Chondrocyte (in vitro differentiated cells): ENCODE measurements around the gene FUBP3. TPM values are rescaled to one million over a fixed set of nuclear protein-coding genes. Genes with fewer than 3 reads are reported as not detected.

ENCODE experiments used
- DNase-seq: peaks from one replicate; pipeline ENCODE4 v3.0.0; 2021; ENCODE audit warnings: mixed read lengths, low spot score
- H3K27ac Mint-ChIP-seq: one replicate; pipeline ENCODE4 v1.8.0; 2021; ENCODE audit warnings: mild to moderate bottlenecking, moderate library complexity, mixed read lengths; ENCODE audit not compliant: unreplicated experiment
- H3K27me3 Mint-ChIP-seq: 2 replicates; pipeline ENCODE4 v1.8.0; 2021; ENCODE audit warnings: low read depth, mixed read lengths
- H3K36me3 Mint-ChIP-seq: 2 replicates; pipeline ENCODE4 v1.8.0; 2021; ENCODE audit warnings: low read depth, mixed read lengths
- H3K4me1 Mint-ChIP-seq: 2 replicates; pipeline ENCODE4 v1.8.0; 2021; ENCODE audit warnings: low read depth, mild to moderate bottlenecking, mixed read lengths
- H3K4me3 Mint-ChIP-seq: one replicate; pipeline ENCODE4 v1.8.0; 2021; ENCODE audit warnings: mild to moderate bottlenecking, moderate library complexity, mixed read lengths; ENCODE audit not compliant: unreplicated experiment
- H3K9me3 Mint-ChIP-seq: 2 replicates; pipeline ENCODE4 v1.8.0; 2021; ENCODE audit warnings: low read depth, mixed read lengths
- total RNA-seq: library from RNA; stranded (reverse); gene quantifications from 3 replicates; pipeline ENCODE4 v1.2.1, GENCODE V29; 2021
- TF ChIP-seq, protein P1 (sequence below): fragments of 200-600 bp; sonication (generic); IDR thresholded peaks from 2 replicates; pipeline ENCODE4 v1.5.0; 2021; ENCODE audit warnings: antibody characterized with exemption, mild to moderate bottlenecking, moderate library complexity

The FUBP3 gene
- total RNA-seq, 1 donor from 2014 or later, result 52.8 TPM

- Mint-ChIP-seq H3K36me3 (peaks cover 22% of the 10 kb centered on the region), H3K27me3 (no peaks in the 10 kb centered on the region), H3K4me1 (peaks cover 7% of the 10 kb centered on the region), H3K4me3 (no peak overlapping the region), H3K27ac (no peak overlapping the region), H3K9me3 (no peaks in the 10 kb centered on the region)
- TF ChIP-seq, protein P1, sequence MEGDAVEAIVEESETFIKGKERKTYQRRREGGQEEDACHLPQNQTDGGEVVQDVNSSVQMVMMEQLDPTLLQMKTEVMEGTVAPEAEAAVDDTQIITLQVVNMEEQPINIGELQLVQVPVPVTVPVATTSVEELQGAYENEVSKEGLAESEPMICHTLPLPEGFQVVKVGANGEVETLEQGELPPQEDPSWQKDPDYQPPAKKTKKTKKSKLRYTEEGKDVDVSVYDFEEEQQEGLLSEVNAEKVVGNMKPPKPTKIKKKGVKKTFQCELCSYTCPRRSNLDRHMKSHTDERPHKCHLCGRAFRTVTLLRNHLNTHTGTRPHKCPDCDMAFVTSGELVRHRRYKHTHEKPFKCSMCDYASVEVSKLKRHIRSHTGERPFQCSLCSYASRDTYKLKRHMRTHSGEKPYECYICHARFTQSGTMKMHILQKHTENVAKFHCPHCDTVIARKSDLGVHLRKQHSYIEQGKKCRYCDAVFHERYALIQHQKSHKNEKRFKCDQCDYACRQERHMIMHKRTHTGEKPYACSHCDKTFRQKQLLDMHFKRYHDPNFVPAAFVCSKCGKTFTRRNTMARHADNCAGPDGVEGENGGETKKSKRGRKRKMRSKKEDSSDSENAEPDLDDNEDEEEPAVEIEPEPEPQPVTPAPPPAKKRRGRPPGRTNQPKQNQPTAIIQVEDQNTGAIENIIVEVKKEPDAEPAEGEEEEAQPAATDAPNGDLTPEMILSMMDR, result no peak
- no peak for DNase-seq
Observed at GRCh38 chr9:130610862-130611707, 31.7 kb downstream of the FUBP3 start.

- H3K36me3 Mint-ChIP-seq, result peaks cover 41% of the 10 kb centered on the region
- TF ChIP-seq, protein P1, result no peak
- no peak overlapping the region for H3K4me3 Mint-ChIP-seq
- H3K4me1 Mint-ChIP-seq, result no peaks in the 10 kb centered on the region
- no peak overlapping the region for H3K27ac Mint-ChIP-seq
- no peaks in the 10 kb centered on the region for H3K9me3 Mint-ChIP-seq
- DNase-seq, result no peak
- no peaks in the 10 kb centered on the region for H3K27me3 Mint-ChIP-seq
Observed at GRCh38 chr9:130616451-130616850, 37.1 kb downstream of the FUBP3 start.

DNA sequence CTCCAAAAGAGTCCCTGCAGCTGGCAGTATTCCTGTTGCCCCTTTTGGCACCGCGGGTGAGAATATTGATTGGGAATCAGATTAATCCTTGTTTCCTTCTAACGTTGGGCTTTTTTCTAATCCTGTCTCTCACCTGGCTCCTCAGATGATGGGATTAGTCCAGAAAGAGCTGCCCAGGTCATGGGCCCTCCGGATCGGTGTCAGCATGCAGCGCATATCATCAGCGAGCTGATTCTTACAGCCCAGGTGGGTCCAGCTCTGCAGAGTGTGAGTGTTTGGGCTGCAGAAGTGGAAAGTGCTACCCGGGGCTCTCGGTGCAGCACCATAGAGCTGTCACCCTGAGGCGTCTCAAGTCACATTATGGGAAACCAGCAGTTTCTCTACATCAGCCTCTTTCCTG, 44.1 kb downstream of the FUBP3 start:
- H3K4me1 Mint-ChIP-seq, result no peaks in the 10 kb centered on the region
- TF ChIP-seq, protein P1, result no peak
- no peak overlapping the region for H3K27ac Mint-ChIP-seq
- H3K27me3 Mint-ChIP-seq, result no peaks in the 10 kb centered on the region
- H3K4me3 Mint-ChIP-seq, result no peak overlapping the region
- peaks cover 36% of the 10 kb centered on the region for H3K36me3 Mint-ChIP-seq
- no peaks in the 10 kb centered on the region for H3K9me3 Mint-ChIP-seq
- no peak for DNase-seq

- Mint-ChIP-seq H3K36me3 (peaks cover 33% of the 10 kb centered on the region), H3K9me3 (no peaks in the 10 kb centered on the region), H3K27me3 (no peaks in the 10 kb centered on the region), H3K4me3 (no peak overlapping the region), H3K27ac (no peak overlapping the region), H3K4me1 (no peaks in the 10 kb centered on the region)
- TF ChIP-seq, protein P1, result no peak
- no peak for DNase-seq
Observed at GRCh38 chr9:130624154-130624553, 44.8 kb downstream of the FUBP3 start.

DNA sequence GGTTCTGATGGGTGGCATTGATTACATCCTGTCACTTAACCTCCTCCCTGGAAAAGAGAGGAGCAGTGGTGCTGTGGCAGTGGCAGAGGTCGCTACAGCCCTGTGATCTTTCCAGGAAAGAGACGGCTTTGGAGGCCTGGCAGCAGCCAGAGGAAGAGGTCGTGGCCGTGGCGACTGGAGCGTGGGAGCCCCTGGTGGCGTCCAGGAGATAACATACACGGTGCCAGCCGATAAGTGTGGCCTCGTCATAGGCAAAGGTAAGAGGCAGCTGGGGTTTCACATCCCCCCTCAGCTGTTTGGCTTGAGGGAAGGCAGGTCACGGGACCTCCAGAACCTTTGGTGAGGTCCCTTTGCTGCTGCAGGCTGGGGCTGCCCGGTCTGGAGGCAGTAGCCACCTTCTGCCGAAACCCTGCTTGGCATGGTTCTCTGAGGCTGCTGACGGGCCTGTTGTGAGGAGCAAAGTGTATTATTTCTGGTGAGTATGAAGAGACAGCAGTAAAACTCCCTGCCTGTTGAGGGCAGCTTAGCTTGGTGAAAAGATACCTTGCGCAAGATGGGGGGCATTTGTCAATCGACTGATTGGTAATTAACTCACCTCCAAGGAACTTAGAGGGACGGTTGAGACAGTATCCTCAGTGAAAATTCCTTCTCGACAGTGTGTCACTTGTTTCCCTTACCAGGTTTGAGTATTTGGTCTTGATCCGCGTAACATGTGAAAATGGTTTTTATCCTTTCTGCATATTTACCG, 47.0 kb downstream of the FUBP3 start:
- H3K27ac Mint-ChIP-seq, result no peak overlapping the region
- H3K9me3 Mint-ChIP-seq, result no peaks in the 10 kb centered on the region
- no peaks in the 10 kb centered on the region for H3K27me3 Mint-ChIP-seq
- H3K4me1 Mint-ChIP-seq, result no peaks in the 10 kb centered on the region
- TF ChIP-seq, protein P1, result no peak
- H3K36me3 Mint-ChIP-seq, result peaks cover 25% of the 10 kb centered on the region
- DNase-seq, result no peak
- no peak overlapping the region for H3K4me3 Mint-ChIP-seq
